Glomerular endothelial cell (primary cell): Measurements from ENCODE around the gene ZNF777. TPM values are rescaled to one million over a fixed set of nuclear protein-coding genes. Genes with fewer than 3 reads are reported as not detected.
"Not testable (repeated sequence)": the region's sequence is repeated elsewhere in the genome, so short reads cannot be mapped to it uniquely, and the experiment has no call there.

Experiments used
- DNase-seq: peaks from one replicate; pipeline ENCODE4 v3.0.0-alpha.2; 2011; ENCODE audit warnings: low read depth, low spot score; ENCODE audit errors: extremely low read depth
- total RNA-seq: library from RNA; depleted of rRNA; stranded (reverse); fragments of >200 nt; gene quantifications from 2 replicates; pipeline ENCODE4 v1.2.3, GENCODE V29; 2015

ZNF777 gene
- total RNA-seq, 1 donor from 2014 or later, result 14.9 TPM

GRCh38 chr7:149455175-149455950 lies 5.5 kb downstream of the ZNF777 start:
- DNase-seq, result no peak

GRCh38 chr7:149454750-149455149 lies 6.1 kb downstream of the ZNF777 start:
- no peak for DNase-seq

- no peak for DNase-seq
Observed at GRCh38 chr7:149454006-149454405, 6.9 kb downstream of the ZNF777 start.

- DNase-seq, result no peak
Observed at GRCh38 chr7:149450821-149451220, 10.0 kb downstream of the ZNF777 start.

- DNase-seq, result no peak
Observed at GRCh38 chr7:149449897-149450296, 11.0 kb downstream of the ZNF777 start.

- no peak for DNase-seq
Observed at GRCh38 chr7:149448961-149449360, 11.9 kb downstream of the ZNF777 start.

DNA sequence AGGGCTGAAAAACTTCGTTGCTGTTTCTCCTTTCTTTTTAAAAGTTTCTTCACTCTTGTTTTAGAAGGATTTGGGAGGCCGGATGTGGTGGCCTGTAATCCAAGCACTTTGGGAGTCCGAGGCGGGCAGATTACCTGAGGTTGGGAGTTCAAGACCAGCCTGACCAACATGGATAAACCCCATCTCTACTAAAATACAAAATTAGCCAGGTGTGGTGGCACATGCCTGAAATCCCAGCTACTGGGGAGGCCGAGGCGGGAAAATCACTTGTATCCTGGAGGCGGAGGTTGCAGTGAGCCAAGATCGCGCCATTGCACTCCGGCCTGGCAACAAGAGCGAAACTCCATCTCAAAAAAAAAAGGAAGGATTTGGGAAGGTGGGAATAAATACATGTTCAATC lies 14.8 kb downstream of the ZNF777 start:
- not testable (repeated sequence) for DNase-seq

GRCh38 chr7:149444287-149444686 lies 16.6 kb downstream of the ZNF777 start:
- no peak for DNase-seq

GRCh38 chr7:149443523-149443922 lies 17.3 kb downstream of the ZNF777 start:
- DNase-seq, result no peak

GRCh38 chr7:149442924-149443323 lies 17.9 kb downstream of the ZNF777 start:
- DNase-seq, result no peak

- no peak for DNase-seq
Observed at GRCh38 chr7:149440222-149440621, 20.6 kb downstream of the ZNF777 start.

- DNase-seq, result no peak
Observed at GRCh38 chr7:149436358-149436757, 24.5 kb downstream of the ZNF777 start.

DNA sequence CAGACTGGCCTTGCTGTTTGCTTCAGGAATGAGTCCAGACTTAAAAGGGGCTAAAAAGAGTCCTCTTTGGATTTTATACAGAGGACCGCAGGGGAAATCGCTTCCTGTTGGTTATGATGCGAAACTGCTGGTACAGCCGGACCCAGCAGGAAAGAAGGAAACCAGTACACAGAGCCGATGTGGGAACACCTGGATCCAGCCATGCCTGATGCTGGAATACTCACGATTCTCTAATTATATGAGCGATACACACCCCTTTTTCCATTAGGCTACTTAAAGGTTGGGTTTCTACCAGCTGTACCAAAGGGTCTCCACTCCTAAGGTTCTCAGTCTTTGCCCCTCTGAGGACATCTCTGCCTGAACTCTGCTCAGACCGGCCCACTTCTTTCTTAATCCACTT lies 27.7 kb downstream of the ZNF777 start:
- no peak for DNase-seq

DNA sequence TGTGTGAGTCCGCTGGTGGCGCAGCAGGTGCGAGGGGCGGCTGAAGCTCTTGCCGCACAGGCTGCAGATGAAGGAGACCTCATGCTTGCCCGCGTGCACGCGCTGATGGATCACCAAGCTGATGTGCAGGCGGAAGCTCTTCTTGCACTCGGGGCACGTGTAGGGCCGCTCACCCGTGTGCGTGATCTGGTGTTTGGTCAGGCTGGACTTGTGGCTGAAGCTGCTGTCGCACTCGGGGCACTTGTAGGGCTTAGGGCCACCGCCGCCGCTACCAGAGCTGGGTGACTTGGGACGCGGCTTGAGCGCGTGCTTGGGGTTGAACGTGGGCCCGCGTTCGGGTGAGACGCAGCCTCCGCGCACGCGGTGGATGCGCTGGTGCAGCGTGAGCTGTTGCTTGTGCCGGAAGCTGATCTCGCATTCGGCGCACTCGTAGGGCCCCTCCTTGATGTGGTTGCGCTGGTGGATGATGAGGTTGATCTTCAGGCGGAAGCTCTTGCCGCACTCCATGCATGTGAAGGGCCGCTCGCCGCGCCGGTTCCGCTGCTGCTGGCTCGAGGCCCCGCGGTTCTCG lies 28.7 kb downstream of the ZNF777 start:
- no peak for DNase-seq

DNA sequence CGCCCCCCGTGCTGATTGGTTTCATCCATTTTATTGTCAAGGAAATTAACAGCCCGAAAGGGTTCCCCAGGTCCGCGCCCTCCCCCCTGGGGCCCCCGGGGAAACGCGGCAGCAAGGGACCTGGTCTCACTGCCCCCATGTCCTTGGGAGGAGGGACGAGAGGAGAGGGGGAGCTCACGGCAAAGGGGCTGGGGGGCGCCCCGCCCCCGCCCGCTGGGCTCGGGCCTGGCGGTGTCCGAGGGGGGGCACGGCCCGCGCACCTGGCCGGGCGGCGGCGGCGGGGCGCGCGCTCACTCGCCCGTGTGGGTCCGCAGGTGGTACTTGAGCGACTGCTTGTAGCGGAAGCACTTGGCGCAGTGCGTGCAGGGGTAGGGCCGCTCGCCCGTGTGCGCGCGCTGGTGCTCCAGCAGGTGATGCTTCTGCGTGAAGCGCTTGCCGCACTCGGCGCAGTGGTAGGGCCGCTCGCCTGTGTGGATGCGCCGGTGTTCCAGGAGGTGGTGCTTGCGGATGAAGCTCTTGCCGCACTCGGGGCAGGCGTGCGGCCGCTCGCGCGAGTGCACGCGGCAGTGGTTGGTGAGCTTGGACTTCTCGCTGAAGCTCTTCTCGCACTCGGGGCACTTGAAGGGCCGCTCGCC lies 29.3 kb downstream of the ZNF777 start:
- no peak for DNase-seq

DNA sequence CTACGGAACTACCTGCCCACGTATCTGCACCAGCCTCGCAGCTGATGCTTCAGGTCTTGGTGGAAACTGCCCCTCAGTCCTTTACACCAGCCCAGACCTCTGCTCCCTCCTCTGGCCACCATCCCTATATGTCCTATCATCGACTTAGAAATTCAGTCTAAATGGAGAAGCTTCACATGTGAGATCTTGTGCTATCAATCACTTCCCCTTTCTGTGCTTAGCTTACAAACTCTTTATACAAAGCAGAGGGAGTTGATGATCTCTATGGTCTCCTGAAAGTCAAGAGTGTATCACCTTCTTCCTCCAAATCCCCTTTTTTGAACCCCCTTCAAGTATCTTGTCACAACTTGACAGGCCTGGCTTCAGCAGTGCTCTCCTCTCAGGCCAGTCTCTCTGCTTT lies 30.7 kb downstream of the ZNF777 start:
- DNase-seq, result no peak

- DNase-seq, result no peak
Observed at GRCh38 chr7:149427893-149428292, 33.0 kb downstream of the ZNF777 start.

DNA sequence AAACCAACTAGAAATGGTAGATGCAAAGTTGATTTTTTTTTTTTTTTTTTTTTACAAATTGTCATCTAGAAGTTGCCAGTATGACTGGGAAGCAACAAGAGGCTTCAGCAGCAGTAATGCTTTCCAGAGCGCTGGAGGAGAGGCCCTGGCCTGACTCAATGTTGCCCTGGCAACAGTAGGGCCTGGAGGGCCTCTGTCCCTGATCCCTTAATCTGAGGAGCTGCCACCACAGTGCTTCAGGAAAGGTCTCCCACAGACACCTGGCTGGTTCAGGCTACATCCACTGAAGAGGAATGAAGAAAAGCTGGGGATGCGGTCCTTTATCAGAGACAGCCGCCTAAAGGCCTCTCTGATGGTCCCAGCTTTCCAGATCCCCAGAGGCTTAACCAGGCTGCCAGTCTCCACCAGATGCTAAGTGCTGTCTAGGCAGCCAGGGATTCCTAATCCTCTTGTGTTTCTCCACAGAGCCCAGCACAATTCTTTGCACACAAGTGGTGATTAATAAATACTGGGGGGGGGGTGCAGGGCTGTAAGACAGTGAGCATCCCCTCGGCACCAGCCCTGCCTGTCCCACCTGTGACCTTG lies 33.7 kb downstream of the ZNF777 start:
- DNase-seq, result no peak

GRCh38 chr7:149423449-149424110 lies 37.3 kb downstream of the ZNF777 start:
- no peak for DNase-seq

DNA sequence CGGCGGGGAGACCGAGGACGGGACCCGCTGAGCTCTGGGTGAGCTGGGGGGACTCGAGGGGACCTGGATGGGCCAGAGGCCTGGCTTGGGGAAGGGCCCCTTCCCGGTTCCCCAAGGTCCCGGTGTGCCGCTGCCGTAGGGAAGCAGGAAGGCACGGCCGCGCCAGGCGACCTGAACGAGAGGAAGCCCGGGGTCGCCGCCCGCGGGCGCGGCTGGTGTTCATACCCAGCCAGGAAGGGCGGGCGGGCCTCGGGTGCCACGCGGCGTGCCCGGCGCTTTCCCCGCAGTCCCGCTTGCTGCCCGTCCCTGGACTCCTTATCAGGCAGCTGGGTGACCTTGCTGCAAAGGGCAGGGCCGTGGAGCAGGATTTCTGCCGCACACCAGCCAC lies 38.0 kb downstream of the ZNF777 start:
- no peak for DNase-seq
